Hypothalamus (tissue), 51 donors: Measurements from ENCODE around the gene RAD51B.

ENCODE experiments used
- DNase-seq, 51 donors: peaks; one replicate each; lab custom pipeline; 2025; lab: John Stamatoyannopoulos, UW

The RAD51B gene

DNA sequence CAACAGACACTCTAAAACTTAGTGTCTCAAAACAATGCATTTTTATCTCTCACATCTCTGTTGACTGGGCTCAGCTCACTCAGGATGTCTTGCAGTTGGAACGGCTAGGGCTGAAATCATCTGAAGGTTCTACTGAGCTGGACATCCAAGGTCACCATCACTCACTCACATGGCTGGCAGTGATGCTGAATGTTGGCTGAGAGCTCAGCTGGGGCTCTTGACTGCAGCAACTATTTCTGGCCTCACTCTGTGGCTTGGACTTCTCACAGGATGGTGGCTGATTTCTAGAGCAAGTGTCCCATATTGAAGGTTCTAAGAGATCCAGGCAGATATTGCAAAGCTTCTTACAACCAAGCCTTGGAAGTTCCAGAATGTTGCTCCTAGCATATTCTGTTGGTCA is 806.8 kb downstream of the RAD51B start:
- no peak for DNase-seq

GRCh38 chr14:68627050-68627867 is 807.7 kb downstream of the RAD51B start:
- DNase-seq = peak in 5 of 51 donors; percentile 28 to 54 (median 42)

- DNase-seq = peak in 48 of 51 donors; percentile 45 to 90 (median 72)
These were observed 808.5 kb downstream of the RAD51B start for GRCh38 chr14:68627868-68628604.

DNA sequence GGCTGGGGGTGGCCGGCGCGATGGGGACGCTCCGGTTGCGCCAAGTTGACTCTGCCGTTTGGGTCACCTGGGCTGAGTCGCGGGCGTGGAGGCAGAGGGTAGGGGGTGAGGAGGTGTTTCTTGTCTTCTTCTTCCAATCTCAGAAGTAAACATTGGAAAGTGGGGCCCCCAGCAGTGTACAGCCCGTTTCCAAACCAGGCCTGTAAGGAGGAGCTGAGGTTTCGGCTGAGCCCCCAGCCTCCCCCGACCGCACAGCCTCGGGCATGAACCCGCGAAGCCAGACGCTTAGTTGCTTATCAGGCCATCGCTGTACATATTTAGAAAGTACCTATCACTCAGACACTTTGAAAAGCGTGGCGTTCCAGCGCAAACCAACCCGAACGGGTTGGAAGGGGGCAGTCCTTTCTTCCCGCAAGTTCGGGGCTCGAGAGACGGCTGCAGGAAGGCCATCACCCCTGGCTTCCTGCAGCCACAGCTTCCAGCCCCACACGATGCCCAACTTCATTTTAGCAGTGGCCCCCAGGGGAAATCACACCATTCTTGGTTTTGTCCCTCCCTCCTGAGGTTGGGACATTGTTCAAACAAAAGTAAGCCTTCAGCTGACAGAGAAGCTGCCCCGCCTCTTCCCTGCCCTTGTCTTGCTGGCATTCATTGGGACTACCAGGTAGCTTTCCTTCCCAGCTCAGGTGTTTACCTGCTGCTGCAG is 809.2 kb downstream of the RAD51B start:
- DNase-seq = peak in 3 of 51 donors; percentile 45 to 86 (median 74)

GRCh38 chr14:68630081-68630571 is 810.5 kb downstream of the RAD51B start:
- no peak for DNase-seq

DNA sequence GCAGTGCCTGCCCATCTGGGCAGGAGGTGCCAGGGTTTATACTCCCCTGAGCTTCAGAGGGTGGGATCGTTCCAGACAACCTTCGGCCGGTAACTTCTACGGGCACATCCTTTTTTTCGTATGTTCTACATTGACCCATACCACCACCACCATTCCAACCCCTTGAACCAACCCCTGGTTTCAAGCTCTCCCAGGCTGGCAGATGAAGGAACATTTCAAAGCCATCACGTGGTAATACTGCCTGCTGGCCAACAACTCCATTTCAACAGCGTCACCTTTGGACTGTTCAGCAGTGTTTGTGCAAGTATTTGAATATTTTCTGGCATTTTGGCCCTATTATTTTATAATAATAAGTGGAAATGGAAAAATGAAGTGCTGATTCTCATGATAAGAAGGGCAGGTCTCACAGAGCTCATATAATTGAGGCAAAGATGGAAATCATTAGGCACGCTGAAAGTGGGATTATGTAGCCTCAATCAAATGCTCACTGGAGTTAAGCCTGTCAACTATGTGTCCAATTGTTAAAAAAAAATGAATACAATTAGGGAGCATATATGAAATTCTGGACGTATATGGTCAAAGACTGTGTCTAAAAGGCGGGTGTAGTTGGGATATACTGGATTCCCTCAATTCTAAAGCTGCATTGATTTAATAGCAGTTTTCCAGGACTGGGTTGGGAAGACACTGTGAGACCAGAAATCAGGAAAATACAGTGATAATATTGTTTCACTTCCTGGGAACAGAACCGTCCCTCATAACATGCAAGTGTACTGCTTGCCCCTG is 811.2 kb downstream of the RAD51B start:
- DNase-seq = peak in 3 of 51 donors; percentile 12 to 51 (median 34)

- peak in 1 of 51 donors; percentile 44 for DNase-seq
These were observed 811.9 kb downstream of the RAD51B start for GRCh38 chr14:68631394-68632053.

DNA sequence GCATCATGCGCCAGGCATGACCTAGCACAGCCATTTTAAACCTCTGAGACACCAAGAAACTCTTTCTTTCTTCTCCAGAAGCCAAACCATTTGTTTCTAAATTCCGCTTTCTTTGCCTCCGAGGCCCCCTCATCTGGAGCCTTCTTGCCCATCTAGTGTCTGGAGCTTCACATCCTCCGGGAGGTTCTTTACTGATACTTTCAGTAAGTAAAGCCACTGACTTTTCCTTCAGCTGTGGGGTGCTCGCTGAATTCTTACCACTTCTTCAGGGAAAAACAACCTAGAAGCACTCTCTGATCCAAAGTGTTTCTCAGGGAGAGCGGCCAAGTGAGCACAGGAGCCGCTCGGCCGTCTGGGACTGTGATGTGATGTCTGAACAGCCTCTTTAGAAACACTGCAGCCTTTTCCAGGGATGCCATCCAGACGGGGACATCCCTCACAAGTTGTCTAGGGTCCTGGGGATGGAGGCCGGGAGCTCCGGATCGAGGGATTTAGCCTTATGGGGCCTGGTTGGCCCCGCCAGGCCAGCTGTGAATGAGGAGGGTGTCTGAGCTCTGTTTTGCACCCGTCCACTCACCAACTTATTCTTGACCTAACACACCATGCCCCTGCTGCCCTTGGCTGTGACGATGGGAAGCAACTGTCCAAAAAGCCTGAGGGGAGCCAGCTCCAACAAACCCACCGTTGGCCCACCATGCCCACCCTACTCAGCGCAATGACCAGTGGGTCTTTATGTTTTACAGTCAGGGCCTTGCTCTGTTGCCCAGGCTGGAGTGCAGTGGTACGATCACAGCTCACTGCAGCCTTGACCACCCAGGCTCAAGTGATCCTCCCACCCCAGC is 812.7 kb downstream of the RAD51B start:
- DNase-seq = peak in 6 of 51 donors; percentile 22 to 60 (median 28)

- DNase-seq = peak in 45 of 51 donors; percentile 28 to 89 (median 62)
These were observed 813.8 kb downstream of the RAD51B start for GRCh38 chr14:68633131-68633991.

GRCh38 chr14:68634332-68634731 is 814.8 kb downstream of the RAD51B start:
- no peak for DNase-seq

DNA sequence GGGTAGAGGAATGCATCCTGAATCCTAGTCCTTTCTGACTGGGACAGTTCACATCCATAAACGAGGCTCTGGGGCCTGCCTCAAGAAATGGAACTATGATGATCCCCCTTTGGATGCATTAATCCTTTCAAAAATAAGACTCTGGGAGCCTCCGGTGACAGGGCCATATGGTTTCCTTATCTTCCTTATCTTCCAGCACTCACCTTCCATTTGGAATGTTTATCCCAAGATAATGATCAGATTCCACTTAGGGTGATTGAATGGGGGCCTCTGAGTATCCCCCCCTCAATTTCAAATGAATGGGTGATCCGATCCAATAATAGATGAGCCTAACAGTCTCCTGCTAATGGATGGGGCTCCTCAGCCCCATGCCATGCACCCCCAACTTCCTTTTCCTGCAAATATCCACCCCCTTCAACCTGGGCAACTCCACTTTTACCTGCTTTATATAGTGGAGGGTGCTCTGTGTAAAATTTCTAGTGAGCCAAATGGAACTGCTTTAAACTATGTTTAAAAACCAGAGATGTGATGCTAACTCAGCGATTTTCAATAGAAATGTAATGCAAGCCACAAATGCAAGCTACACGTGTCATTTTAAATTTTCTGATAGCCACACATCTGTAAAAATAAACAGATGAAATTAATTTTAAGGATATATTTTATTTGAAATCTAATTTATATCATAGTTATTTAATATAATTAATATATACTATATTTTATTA is 815.5 kb downstream of the RAD51B start:
- no peak for DNase-seq

DNA sequence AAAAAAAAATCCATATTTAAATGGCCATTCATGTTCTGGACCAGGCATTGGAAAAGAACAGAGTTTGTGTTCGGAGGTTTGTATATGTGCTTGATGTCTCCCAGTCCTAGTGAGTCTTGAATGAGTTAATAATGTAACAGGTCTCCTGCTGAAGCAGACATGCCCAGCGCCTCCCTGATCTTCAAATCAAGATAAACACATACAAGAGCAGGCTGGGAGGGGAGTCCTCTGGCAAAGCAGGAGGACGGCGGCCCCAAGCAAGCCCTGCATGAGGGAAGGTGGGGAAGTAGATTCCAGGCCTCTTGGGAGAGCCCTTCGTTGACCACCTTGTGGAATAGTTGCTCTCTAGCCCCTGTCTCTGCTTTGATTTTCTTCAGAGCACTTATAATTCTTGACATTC is 817.0 kb downstream of the RAD51B start:
- DNase-seq = no peak

DNA sequence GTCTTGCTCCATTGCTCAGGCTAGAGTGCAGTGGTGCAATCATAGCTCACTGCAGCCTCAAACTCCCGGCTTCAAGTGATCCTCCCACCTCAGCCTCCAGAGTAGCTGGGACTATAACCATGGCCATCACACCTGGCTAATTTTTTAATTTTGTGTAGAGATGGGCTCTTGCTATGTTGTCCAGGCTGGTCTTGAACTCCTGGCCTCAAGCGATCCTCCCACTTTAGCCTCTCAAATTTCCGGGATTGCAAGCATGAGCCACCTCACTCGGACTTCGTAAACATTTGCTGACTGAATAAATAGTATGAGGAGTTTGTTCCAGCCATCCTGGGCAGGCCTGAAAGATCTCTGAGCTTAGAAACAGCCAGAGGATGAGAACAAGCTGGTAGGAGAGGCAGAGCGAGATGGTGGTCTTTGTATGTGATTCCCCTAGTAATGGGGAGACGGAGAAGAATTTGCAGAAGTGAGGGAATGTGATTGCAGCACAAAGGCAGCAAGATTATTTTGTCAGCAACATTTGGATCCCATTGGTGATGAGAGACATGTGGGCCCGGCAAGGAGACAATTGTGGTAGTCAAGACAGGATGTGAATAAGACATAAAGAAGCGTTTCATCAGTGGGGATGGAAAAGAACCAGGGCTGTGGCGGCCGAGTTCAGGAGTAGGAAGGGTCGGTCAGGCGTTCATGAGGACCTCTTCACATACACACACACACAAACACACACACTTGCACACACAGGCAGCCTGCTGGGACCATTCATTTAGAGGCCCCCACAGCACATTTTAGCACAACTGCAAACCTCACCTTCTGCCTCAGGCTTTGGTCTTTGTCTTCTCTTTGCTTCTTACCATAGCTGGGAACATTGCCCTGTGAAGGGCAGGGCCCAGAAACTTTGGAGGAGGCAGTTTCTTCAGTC is 817.8 kb downstream of the RAD51B start:
- peak in 19 of 51 donors; percentile 15 to 64 (median 41) for DNase-seq

GRCh38 chr14:68638141-68638999 is 818.8 kb downstream of the RAD51B start:
- no peak for DNase-seq
